SK-N-SH (cell line): ENCODE results near the gene HK1.

Source experiments
- EZH2phosphoT487 ChIP-seq: fragments of 200-600 bp; sonication (generic); IDR thresholded peaks from 2 replicates; pipeline ENCODE4 v1.6.1; 2017; ENCODE audit warnings: low read depth, mixed run types, mild to moderate bottlenecking, antibody characterized with exemption, moderate library complexity, borderline replicate concordance
- POLR2AphosphoS5 ChIP-seq: IDR thresholded peaks from 2 replicates; pipeline ENCODE4 v1.6.1; 2012; ENCODE audit warnings: low read depth, low read length
- SMC3 ChIP-seq: IDR thresholded peaks from 2 replicates; pipeline ENCODE4 v1.6.1; 2012; ENCODE audit warnings: low read depth, low read length, improper control_type of control experiment
- TF ChIP-seq, protein P1 (sequence below): IDR thresholded peaks from 2 replicates; pipeline ENCODE4 v1.6.1; 2012; ENCODE audit warnings: mild to moderate bottlenecking, low read depth, low read length, moderate library complexity
- TF ChIP-seq, protein P2 (sequence below): fragments of 200-600 bp; sonication (generic); IDR thresholded peaks from 2 replicates; pipeline ENCODE4 v1.6.1; 2017; ENCODE audit warnings: antibody characterized with exemption, mild to moderate bottlenecking, moderate library complexity

DNA sequence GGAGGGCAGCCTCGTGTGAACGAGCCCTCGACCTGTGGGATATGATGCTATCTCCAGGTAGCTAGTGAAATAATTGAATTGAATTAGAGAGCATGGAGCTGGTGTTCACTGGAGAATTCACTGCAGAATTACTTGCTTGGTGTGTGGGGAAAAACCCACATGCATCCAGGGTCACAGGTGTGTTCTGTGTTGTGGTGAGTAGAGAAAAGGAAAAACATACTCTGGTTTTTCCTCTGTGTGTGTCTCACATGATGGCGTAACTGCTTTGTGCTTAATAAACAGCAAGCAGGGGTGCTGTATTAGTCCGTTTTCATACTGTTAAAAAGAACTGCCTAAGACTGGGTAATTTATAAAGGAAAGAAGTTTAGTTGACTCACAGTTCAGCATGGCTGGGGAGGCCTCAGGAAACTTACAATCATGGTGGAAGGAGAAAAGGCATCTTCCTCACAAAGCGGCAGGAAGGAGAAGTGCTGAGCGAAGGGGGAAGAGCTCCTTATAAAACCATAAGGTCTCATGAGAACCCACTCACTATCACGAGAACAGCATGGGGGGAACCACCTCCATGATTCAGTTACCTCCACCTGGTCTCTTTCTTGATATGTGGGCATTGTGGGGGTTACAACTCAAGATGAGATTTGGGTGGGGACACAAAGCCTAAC lies 75.8 kb downstream of the HK1 start:
- TF ChIP-seq EZH2phosphoT487 (no peak), POLR2AphosphoS5 (no peak), SMC3 (no peak)
- TF ChIP-seq, protein P1, sequence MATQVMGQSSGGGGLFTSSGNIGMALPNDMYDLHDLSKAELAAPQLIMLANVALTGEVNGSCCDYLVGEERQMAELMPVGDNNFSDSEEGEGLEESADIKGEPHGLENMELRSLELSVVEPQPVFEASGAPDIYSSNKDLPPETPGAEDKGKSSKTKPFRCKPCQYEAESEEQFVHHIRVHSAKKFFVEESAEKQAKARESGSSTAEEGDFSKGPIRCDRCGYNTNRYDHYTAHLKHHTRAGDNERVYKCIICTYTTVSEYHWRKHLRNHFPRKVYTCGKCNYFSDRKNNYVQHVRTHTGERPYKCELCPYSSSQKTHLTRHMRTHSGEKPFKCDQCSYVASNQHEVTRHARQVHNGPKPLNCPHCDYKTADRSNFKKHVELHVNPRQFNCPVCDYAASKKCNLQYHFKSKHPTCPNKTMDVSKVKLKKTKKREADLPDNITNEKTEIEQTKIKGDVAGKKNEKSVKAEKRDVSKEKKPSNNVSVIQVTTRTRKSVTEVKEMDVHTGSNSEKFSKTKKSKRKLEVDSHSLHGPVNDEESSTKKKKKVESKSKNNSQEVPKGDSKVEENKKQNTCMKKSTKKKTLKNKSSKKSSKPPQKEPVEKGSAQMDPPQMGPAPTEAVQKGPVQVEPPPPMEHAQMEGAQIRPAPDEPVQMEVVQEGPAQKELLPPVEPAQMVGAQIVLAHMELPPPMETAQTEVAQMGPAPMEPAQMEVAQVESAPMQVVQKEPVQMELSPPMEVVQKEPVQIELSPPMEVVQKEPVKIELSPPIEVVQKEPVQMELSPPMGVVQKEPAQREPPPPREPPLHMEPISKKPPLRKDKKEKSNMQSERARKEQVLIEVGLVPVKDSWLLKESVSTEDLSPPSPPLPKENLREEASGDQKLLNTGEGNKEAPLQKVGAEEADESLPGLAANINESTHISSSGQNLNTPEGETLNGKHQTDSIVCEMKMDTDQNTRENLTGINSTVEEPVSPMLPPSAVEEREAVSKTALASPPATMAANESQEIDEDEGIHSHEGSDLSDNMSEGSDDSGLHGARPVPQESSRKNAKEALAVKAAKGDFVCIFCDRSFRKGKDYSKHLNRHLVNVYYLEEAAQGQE = no peak
- TF ChIP-seq, protein P2, sequence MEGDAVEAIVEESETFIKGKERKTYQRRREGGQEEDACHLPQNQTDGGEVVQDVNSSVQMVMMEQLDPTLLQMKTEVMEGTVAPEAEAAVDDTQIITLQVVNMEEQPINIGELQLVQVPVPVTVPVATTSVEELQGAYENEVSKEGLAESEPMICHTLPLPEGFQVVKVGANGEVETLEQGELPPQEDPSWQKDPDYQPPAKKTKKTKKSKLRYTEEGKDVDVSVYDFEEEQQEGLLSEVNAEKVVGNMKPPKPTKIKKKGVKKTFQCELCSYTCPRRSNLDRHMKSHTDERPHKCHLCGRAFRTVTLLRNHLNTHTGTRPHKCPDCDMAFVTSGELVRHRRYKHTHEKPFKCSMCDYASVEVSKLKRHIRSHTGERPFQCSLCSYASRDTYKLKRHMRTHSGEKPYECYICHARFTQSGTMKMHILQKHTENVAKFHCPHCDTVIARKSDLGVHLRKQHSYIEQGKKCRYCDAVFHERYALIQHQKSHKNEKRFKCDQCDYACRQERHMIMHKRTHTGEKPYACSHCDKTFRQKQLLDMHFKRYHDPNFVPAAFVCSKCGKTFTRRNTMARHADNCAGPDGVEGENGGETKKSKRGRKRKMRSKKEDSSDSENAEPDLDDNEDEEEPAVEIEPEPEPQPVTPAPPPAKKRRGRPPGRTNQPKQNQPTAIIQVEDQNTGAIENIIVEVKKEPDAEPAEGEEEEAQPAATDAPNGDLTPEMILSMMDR = no peak
